PC-3 (cell line): ENCODE results near the gene MAST2. TPM values are rescaled to one million over a fixed set of nuclear protein-coding genes. Genes with fewer than 3 reads are reported as not detected.

Source experiments
- ATAC-seq: fragments of 200-7000 bp; cut with Tn5 transposase; 2 replicates; pipeline ENCODE4 v1.9.1; 2020; ENCODE audit warnings: mild to moderate bottlenecking, moderate library complexity
- BruUV-seq: library from RNA; stranded (reverse); fragments of 400-500 nt; replicated peaks from 2 replicates; lab custom pipeline; 2021; lab: Mats Ljungman, UMichigan
- CTCF ChIA-PET: fragments of 300-600 bp; sonication (Branson Sonifier 250); formaldehyde crosslinking; loops from one replicate; lab custom pipeline; 2022; ENCODE audit warnings: antibody characterized with exemption; lab: Charles Lee
- POLR2A ChIA-PET: fragments of 300-600 bp; sonication (Branson Sonifier 250); formaldehyde crosslinking; loops from one replicate; lab custom pipeline; 2022; ENCODE audit warnings: antibody characterized with exemption; ENCODE audit not compliant: unreplicated experiment; lab: Charles Lee
- DNase-seq: peaks from one replicate; pipeline ENCODE4 v3.0.0-alpha.2; 2015
- H2AFZ ChIP-seq: fragments of 300-600 bp; sonication (generic); 2 replicates; pipeline ENCODE4 v1.6.0; 2016; ENCODE audit warnings: antibody characterized with exemption, low read length
- H3F3A ChIP-seq: fragments of 300-600 bp; sonication (generic); one replicate; pipeline ENCODE4 v1.6.0; 2017; ENCODE audit warnings: antibody characterized with exemption, low read length, control low read depth, mild to moderate bottlenecking; ENCODE audit not compliant: unreplicated experiment
- H3K27ac ChIP-seq: fragments of 300-600 bp; sonication (generic); 2 replicates; pipeline ENCODE4 v1.5.1; 2016; ENCODE audit warnings: mild to moderate bottlenecking, low read length
- H3K27me3 ChIP-seq: fragments of 300-600 bp; sonication (generic); 2 replicates; pipeline ENCODE4 v1.6.1; 2016; ENCODE audit warnings: low read length, mixed read lengths
- H3K36me3 ChIP-seq: fragments of 300-600 bp; sonication (generic); 2 replicates; pipeline ENCODE4 v1.6.1; 2016; ENCODE audit warnings: low read depth, mixed run types, low read length, mixed read lengths
- H3K4me1 ChIP-seq: fragments of 300-600 bp; sonication (generic); 2 replicates; pipeline ENCODE4 v1.5.1; 2016; ENCODE audit warnings: low read length; ENCODE audit not compliant: insufficient read depth
- H3K4me2 ChIP-seq: fragments of 300-600 bp; sonication (generic); 2 replicates; pipeline ENCODE4 v1.6.0; 2016; ENCODE audit warnings: low read length
- H3K4me3 ChIP-seq: fragments of 300-600 bp; sonication (generic); 2 replicates; pipeline ENCODE4 v1.5.1; 2016; ENCODE audit warnings: mild to moderate bottlenecking, low read length, mixed read lengths
- H3K79me2 ChIP-seq: fragments of 300-600 bp; sonication (generic); 2 replicates; pipeline ENCODE4 v1.6.1; 2017; ENCODE audit warnings: low read length, mixed read lengths
- H3K9ac ChIP-seq: fragments of 300-600 bp; sonication (generic); 2 replicates; pipeline ENCODE4 v1.6.0; 2016; ENCODE audit warnings: mild to moderate bottlenecking, low read length
- H3K9me2 ChIP-seq: fragments of 300-600 bp; sonication (generic); replicated peaks from 2 replicates; pipeline ENCODE4 v1.6.1; 2016; ENCODE audit warnings: mixed run types, low read length, mixed read lengths
- H3K9me3 ChIP-seq: fragments of 300-600 bp; sonication (generic); 2 replicates; pipeline ENCODE4 v1.6.1; 2016; ENCODE audit warnings: low read length, mixed read lengths
- H4K20me1 ChIP-seq: fragments of 300-600 bp; sonication (generic); 2 replicates; pipeline ENCODE4 v1.6.1; 2016; ENCODE audit warnings: low read length, mixed read lengths
- EZH2 ChIP-seq: fragments of 300-600 bp; sonication (generic); IDR thresholded peaks from one replicate; pipeline ENCODE4 v1.6.1; 2017; ENCODE audit warnings: antibody characterized with exemption, mild to moderate bottlenecking, low read length; ENCODE audit not compliant: unreplicated experiment
- EZH2phosphoT487 ChIP-seq: fragments of 300-600 bp; sonication (generic); IDR thresholded peaks from 2 replicates; pipeline ENCODE4 v1.6.1; 2018; ENCODE audit warnings: mild to moderate bottlenecking, antibody characterized with exemption, low read length, borderline replicate concordance
- intact Hi-C: fragments of 100-400 bp; cut with micrococcal nuclease; formaldehyde crosslinking; loops from 2 replicates; pipeline ENCODE4 v1.9.0; 2023
- total RNA-seq: library from RNA; depleted of rRNA; stranded (reverse); fragments of >200 nt; gene quantifications from 2 replicates; pipeline ENCODE4 v1.2.3, GENCODE V29; 2014
- TF ChIP-seq, protein P1 (sequence below): fragments of 300-600 bp; sonication (generic); conservative IDR thresholded peaks from 2 replicates; pipeline ENCODE4 v1.5.1; 2017; ENCODE audit warnings: antibody characterized with exemption, low read depth, mild to moderate bottlenecking, low read length

The MAST2 gene
- total RNA-seq, 1 experiment from 2014 or later, result 29.3 TPM

DNA sequence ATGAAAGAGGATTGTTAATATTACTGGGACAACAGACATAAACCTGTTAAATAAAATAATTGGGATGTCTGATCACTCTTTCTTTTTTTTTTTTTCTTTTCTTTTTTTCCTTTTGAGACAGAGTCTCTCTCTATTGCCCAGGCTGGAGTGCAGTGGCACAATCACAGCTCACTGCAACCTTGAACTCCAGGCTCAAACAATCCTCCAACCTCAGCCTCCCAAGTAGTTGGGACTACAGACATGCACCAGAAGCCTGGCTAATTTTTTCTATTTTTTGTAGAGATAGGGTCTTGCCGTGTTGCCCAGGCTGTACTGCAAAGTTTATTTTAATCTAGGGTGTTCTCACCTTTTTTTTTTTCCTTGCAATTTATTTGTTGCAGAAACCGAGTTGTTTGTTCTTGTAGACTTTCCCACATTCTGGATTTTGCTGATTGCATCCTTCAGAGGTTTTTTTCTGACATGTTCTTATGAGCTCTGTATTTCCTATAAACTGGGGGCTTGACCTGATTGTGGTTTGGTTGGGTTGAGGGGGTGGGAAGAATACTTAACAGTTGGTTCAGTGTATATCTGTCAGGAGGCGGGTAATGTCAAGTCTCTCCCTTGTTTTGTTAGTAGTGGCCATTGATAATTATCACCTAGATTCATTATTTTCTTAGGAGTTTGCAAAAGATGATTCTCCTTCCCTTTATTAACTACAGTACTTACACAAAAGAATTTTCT is 125.2 kb downstream of the MAST2 start:
- H3K9me3 ChIP-seq, result no peaks in the 10 kb centered on the region
- intact Hi-C loops, result loop anchor here (5.0 kb wide), 1 partner anchor 41 kb away; no protein-coding TSS in a partner anchor
- H3K4me2 ChIP-seq, result peak overlapping the region; percentile 60
- no peak overlapping the region for H3K9ac ChIP-seq
- POLR2A ChIA-PET, result no interaction called here
- H3K27ac ChIP-seq, result peak overlapping the region; percentile 24; the same call in 1 of the 2 replicates
- H3K9me2 ChIP-seq, result no peaks in the 10 kb centered on the region
- H3K4me1 ChIP-seq, result peaks cover 20% of the 10 kb centered on the region
- TF ChIP-seq EZH2phosphoT487, result no peak
- TF ChIP-seq, protein P1, sequence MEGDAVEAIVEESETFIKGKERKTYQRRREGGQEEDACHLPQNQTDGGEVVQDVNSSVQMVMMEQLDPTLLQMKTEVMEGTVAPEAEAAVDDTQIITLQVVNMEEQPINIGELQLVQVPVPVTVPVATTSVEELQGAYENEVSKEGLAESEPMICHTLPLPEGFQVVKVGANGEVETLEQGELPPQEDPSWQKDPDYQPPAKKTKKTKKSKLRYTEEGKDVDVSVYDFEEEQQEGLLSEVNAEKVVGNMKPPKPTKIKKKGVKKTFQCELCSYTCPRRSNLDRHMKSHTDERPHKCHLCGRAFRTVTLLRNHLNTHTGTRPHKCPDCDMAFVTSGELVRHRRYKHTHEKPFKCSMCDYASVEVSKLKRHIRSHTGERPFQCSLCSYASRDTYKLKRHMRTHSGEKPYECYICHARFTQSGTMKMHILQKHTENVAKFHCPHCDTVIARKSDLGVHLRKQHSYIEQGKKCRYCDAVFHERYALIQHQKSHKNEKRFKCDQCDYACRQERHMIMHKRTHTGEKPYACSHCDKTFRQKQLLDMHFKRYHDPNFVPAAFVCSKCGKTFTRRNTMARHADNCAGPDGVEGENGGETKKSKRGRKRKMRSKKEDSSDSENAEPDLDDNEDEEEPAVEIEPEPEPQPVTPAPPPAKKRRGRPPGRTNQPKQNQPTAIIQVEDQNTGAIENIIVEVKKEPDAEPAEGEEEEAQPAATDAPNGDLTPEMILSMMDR, result no peak
- no peak for TF ChIP-seq EZH2
- no peak overlapping the region for H3K4me3 ChIP-seq
- H3K36me3 ChIP-seq, result no peaks in the 10 kb centered on the region
- H4K20me1 ChIP-seq, result no peaks in the 10 kb centered on the region
- no peaks in the 10 kb centered on the region for H3K27me3 ChIP-seq
- H3F3A ChIP-seq, result peaks cover 10% of the 10 kb centered on the region
- no peak for DNase-seq
- CTCF ChIA-PET, result no interaction called here
- BruUV-seq, result no TSS peak
- 0 out of 2 replicates have a peak, but pooled peaks cover 8% of the 10 kb centered on the region for H3K79me2 ChIP-seq
- no peak; the same call in 1 of the 2 replicates for ATAC-seq
- no peak overlapping the region for H2AFZ ChIP-seq

GRCh38 chr1:45929257-45929687 is 125.9 kb downstream of the MAST2 start:
- DNase-seq, result peak; percentile 87
- Histone ChIP-seq H3K36me3 (no peaks in the 10 kb centered on the region), H3K9me3 (no peaks in the 10 kb centered on the region), H2AFZ (no peak overlapping the region), H3K4me2 (peak overlapping the region; percentile 60), H3K27me3 (no peaks in the 10 kb centered on the region), H3K79me2 (0 out of 2 replicates have a peak, but pooled peaks cover 8% of the 10 kb centered on the region), H3F3A (peaks cover 10% of the 10 kb centered on the region), H3K27ac (peak overlapping the region; percentile 24; the same call in 1 of the 2 replicates), H3K4me1 (peaks cover 20% of the 10 kb centered on the region), H3K9ac (no peak overlapping the region), H3K4me3 (no peak overlapping the region; the same call in 1 of the 2 replicates), H3K9me2 (no peaks in the 10 kb centered on the region), H4K20me1 (no peaks in the 10 kb centered on the region)
- peak; percentile 92 for ATAC-seq
- ChIA-PET POLR2A (no interaction called here), CTCF (interaction anchor here (0.6 kb wide), 1 partner anchor 50 kb away, joined by 3 read pairs; no protein-coding TSS in a partner anchor)
- intact Hi-C loops, result loop anchor here (5.0 kb wide), 1 partner anchor 42 kb away; no protein-coding TSS in a partner anchor
- TF ChIP-seq EZH2phosphoT487, result no peak
- TF ChIP-seq, protein P1, result no peak
- no peak for TF ChIP-seq EZH2
- BruUV-seq, result no TSS peak
